Right renal pelvis (tissue), 4 donors: Measurements from ENCODE around the gene ADAM10. TPM values are rescaled to one million over a fixed set of nuclear protein-coding genes. Genes with fewer than 3 reads are reported as not detected.
"Not testable (repeated sequence)": the region's sequence is repeated elsewhere in the genome, so short reads cannot be mapped to it uniquely, and the experiment has no call there.

Experiments
- DNase-seq, 4 donors: peaks; one replicate each; pipeline ENCODE4 v3.0.0-alpha.2; 2013; ENCODE audit warnings: low read depth in 4 of 4, low spot score in 3 of 4, missing footprints in 1 of 4
- polyA plus RNA-seq, 4 donors: library from polyadenylated mRNA; unstranded; fragments of 120-200 nt; gene quantifications; one replicate each; pipeline ENCODE4 v1.2.1, GENCODE V29; 2013; ENCODE audit not compliant: insufficient read length in 4 of 4

The ADAM10 gene
- polyA plus RNA-seq, 4 donors = 241 to 286 (median 271) TPM

DNA sequence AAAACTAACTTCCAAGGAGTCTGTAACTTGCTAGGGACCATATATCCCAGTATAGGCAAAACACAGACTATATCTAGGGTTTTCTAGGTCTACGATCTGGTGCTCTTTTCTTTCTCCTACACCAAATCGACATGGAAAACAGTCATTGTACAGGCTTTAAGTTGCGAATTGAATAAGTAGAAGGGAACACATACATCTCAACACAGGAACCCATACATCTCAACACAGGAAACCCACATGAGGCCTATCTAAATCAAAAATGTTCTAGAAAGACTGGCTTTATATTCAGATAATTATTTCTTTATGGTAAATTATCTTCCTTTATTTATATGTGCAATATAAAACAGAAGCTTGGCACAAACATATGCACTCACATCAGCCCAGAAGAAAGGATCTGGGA, 126.6 kb downstream of the ADAM10 start:
- no peak for DNase-seq

DNA sequence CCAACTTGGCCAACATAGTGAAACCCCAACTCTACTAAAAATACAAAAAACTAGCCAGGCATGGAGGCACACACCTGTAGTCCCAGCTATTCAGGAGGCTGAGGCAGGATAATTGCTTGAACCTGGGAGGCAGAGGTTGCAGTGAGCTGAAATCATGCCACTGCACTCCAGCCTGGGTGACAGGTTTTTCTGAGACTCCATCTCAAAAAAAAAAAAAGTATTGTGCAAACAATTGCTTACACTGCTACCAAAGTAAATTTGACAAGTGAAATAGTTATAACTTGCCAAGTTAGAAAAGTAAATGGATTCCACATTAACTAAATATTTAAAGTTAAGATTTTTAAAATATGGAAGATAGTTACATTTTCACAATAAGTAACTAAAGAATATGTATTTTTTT, 129.2 kb downstream of the ADAM10 start:
- DNase-seq = not testable (repeated sequence)

DNA sequence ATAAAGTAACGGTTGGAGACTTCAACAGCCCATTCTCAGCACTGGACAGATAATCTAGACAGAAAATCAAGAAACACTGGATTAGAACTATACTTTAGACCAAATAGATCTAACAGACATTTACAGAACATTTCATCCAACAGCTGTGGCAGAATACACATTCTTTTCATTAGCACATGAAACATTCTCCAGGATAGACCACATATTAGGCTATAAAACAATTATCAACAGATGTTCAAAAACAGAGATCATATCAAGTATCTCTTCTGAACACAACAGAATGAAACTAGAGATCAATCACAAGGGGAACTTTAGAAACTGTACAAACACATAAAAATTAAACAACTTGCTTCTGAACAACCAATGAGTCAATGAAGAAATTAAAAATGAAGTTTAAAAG, 133.3 kb downstream of the ADAM10 start:
- DNase-seq = no peak

GRCh38 chr15:58611731-58612676, 137.5 kb downstream of the ADAM10 start:
- no peak for DNase-seq

GRCh38 chr15:58608711-58609110, 140.8 kb downstream of the ADAM10 start:
- DNase-seq = no peak

DNA sequence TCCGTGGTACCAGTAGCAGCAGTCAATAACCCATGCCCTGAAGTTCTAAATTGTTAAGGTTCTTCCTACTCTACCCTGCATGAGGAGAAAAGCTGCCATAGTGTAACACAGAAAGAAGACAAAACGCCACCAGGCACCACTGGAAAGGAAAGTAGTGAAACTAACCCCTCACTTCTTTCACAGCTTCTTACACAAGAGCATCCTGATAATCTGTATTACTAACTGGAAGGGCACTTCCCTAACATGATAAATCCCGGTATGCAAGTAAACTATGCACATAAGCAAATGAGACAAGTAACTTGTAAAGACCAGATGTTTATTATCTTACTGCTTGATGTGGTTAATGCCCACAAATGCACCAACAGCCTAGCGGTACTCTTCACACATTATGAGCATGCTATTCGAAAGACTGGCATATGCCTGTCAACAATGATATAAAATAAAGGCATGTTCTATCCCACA, 141.3 kb downstream of the ADAM10 start:
- no peak for DNase-seq

GRCh38 chr15:58606577-58607080, 142.9 kb downstream of the ADAM10 start:
- no peak for DNase-seq

GRCh38 chr15:58605931-58606530, 143.5 kb downstream of the ADAM10 start:
- DNase-seq = no peak

- no peak for DNase-seq
These were observed 145.0 kb downstream of the ADAM10 start for GRCh38 chr15:58604455-58604923.

- not testable (repeated sequence) for DNase-seq
These were observed 145.6 kb downstream of the ADAM10 start for GRCh38 chr15:58603927-58604326.

- no peak for DNase-seq
These were observed 146.7 kb downstream of the ADAM10 start for GRCh38 chr15:58602823-58603222.

DNA sequence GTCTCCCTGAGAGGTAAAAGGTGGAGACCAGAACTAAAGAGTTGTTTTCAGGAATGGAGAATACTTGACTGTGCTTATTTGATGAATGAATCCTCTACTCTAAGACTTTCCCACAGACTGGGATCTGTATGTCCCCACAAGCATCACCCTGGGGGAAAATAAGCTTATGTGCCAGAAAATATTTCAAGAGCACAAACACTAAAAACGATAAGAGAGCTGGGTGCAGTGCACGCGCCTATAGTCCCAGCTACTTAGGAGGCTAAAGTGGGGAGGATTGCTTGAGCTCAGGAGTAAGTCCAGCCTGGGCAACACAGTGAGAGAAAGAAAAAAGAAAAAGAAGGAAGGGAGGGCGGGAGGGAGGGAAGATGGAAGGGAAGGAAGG, 150.7 kb downstream of the ADAM10 start:
- DNase-seq = no peak

GRCh38 chr15:58597943-58598828, 151.3 kb downstream of the ADAM10 start:
- no peak for DNase-seq

GRCh38 chr15:58595516-58596263, 153.8 kb downstream of the ADAM10 start:
- DNase-seq = no peak

GRCh38 chr15:58594898-58595297, 154.6 kb downstream of the ADAM10 start:
- no peak for DNase-seq

GRCh38 chr15:58593870-58594269, 155.6 kb downstream of the ADAM10 start:
- DNase-seq = no peak

DNA sequence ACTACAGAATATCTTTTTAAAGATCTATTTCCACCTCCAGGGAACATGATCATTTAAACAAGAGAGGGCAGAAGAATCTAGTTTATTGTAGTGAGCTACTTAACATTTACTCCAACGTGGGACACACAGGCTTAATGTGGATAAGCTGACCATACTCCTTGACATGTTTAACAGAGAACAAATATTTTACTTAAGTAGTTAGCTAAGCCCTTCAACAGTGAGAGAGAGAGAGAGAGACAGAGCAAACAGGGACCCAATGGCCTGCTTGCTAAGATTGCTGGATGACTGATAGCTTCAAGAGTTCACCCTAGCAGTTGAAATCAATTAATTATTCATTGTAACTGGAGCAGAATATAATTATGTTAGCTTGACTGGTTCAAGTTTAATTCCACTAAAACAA, 158.6 kb downstream of the ADAM10 start:
- DNase-seq = no peak

GRCh38 chr15:58590236-58590635, 159.3 kb downstream of the ADAM10 start:
- DNase-seq = no peak

GRCh38 chr15:58589047-58589446, 160.5 kb downstream of the ADAM10 start:
- no peak for DNase-seq

- DNase-seq = no peak
These were observed 161.4 kb downstream of the ADAM10 start for GRCh38 chr15:58588096-58588495.
